NCI-H2029 (cell line): ENCODE results near the gene ALDH1A3.
"Not testable (repeated sequence)": the region's sequence is repeated elsewhere in the genome, so short reads cannot be mapped to it uniquely, and the experiment has no call there.

Experiments
- DNase-seq: peaks from one replicate; lab custom pipeline; 2025; lab: John Stamatoyannopoulos, UW

ALDH1A3 gene

GRCh38 chr15:100879464-100880138, at the start of gene ALDH1A3:
TSS of gene ALDH1A3 (plus strand) at chr15:100879831. CDS start at chr15:100879908, 77 bp downstream.
- no peak for DNase-seq

DNA sequence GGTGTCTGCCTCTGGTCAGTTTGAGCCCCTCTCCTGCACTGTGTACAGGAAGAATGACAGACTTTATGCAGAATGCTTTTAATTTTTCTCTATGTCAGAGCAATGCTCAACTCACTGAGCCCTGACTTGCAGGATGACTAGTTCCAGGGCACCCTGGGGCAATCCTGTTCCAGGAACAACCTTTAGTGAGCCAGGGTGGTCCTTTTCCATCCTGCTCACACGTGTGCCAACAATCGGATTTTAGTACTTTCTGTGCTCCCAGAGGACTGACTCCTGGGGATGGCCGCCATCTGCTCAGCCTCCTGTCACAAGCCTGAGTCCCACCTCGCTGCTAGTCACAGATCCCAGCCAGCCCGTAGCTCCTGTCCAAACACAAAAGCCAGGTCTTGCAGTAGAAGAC, 48.2 kb upstream of the ALDH1A3 start:
- no peak for DNase-seq

GRCh38 chr15:100832149-100832942, 47.3 kb upstream of the ALDH1A3 start:
- no peak for DNase-seq

DNA sequence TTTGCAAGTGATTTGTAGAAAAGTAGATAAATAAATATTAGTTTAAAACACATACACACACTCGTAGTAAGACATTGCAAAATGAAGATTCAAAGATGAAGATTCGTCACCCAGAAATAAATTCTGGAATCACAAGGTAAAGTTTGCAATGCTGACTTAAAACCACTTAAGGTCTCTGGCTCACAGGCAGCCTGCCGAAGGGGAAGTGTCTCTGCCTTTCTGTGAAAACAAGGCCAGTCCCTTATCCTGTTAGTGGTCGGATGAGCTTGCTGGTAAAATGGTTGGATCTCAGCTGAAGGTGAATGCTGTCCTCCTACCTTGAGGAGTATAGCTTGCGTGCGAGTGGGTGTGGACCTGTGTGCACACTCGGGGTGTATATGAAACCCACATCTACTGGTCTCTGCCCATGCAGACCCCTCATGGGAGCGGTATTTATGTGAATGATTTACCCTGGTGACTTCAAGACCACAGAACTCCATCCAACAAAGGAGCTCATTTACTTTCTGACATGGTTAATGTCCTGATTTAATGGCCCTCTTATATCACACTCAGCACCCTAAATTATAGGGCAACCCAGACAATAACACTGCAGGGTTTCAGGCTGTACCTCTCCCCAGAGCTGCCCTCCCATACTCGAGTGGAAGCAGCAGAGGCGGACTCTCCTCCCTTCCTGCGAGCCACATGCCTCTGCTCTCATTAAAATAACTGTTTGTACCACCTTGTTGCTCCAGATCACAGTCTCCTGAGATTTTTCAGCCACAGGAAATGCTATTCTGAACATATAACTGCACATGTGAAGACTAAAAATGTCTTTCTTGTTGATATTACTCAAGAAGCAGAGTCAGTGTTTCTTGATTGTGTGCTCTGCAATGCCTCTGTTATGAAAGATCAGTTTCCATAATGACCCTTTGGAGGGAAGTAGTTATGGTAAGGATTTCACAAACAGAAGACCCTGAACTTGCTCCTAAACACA, 45.9 kb upstream of the ALDH1A3 start:
- DNase-seq, result no peak

GRCh38 chr15:100834731-100835130, 44.9 kb upstream of the ALDH1A3 start:
- DNase-seq, result no peak

DNA sequence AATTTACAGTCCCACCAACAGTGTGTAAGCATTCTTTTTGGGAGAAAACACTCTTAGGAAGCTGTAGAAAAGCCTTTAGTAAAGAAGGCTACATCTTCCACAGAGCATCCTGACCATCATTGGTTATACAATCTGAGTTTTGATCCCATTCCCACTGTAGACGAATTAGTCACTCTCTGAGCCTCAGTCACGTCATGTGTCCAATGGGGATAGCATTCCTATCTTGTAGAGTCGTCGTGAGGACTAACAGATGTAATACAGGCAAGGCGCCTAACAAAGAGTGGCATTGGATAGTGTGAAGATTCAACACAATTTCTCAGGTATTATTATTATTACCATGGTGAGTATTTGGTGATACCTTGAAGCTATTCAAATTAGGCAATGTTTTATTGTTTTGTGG, 44.0 kb upstream of the ALDH1A3 start:
- no peak for DNase-seq

DNA sequence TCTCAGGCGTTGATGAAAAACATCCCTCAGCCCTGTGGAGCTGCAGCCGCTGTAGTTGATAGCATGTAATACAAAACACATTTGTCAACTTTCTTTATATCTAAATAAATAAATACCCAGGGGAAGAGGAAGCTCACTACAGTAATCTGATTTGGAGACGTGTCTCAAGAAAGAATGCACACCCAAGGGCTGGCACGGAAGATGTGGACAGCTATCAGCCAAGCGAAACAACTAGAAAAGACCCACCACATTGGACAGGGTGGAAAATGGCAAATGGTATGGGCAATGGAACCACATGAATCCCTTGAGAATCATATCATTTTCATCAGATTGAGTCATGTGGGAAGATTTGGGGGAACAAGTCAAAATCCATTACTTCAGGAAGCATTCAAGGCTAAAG, 43.1 kb upstream of the ALDH1A3 start:
- DNase-seq, result no peak

GRCh38 chr15:100841426-100841825, 38.2 kb upstream of the ALDH1A3 start:
- no peak for DNase-seq

GRCh38 chr15:100842756-100843730, 36.6 kb upstream of the ALDH1A3 start:
- DNase-seq, result no peak

DNA sequence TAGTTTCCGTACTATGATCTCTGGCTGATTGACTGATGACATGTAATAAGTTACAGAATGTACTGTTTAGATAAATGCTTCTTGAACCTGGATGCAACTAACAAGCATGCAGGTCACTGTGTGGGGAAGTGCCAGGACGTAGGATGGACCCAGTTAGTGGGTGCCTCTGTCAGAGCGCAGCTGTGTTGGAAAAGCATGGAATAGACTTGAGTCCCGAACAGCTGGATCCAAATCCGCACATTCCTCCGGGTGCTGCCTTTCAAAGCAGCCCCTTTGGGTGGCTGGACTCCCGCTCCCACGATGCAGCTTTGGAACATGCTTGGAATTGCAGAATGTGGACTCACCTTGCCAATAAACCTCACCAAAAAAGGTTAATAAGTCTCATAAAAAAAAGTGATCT, 35.5 kb upstream of the ALDH1A3 start:
- no peak for DNase-seq

- DNase-seq, result no peak
Measured at GRCh38 chr15:100844778-100845177, 34.9 kb upstream of the ALDH1A3 start.

GRCh38 chr15:100847194-100847593, 32.4 kb upstream of the ALDH1A3 start:
- DNase-seq, result no peak

- no peak for DNase-seq
Measured at GRCh38 chr15:100849021-100849854, 30.4 kb upstream of the ALDH1A3 start.

DNA sequence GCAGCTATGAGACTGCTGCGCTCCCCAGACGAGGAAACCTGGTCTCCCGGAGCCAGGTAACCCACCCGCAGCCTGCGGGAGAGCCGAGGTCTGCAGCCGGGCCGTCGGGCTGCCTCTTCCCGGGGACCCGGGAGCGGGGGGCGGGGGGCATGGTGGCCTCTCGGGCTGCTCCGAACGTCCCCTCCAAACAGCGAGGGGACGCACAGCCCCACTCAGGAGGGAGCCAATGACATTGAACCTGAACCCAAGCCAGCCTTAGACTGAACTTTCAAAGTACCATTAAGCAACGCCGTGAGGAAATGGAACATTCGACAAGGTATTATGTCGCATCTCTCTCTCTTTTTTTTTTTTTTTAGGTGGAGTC, 29.8 kb upstream of the ALDH1A3 start:
- DNase-seq, result no peak

- DNase-seq, result not testable (repeated sequence)
Measured at GRCh38 chr15:100851428-100852015, 28.1 kb upstream of the ALDH1A3 start.

DNA sequence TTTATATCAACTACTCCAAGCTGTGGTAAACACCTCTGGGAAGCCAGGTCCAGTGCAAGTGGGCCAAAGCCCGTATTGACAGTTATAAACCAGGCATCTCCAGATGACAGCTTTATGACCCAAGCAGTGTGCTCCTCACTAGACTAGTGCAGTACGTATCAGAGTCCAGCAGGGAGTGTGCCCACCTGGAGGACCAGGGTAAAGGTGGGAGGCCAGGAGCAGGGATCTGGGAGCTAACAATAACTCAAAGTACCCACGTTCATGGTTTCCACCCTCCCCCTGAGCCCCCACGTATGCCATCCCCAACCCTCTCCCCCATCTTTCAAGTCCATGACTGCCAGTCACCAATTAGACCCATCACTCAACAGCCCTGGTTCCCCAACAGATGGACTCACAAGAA, 27.0 kb upstream of the ALDH1A3 start:
- DNase-seq, result no peak

DNA sequence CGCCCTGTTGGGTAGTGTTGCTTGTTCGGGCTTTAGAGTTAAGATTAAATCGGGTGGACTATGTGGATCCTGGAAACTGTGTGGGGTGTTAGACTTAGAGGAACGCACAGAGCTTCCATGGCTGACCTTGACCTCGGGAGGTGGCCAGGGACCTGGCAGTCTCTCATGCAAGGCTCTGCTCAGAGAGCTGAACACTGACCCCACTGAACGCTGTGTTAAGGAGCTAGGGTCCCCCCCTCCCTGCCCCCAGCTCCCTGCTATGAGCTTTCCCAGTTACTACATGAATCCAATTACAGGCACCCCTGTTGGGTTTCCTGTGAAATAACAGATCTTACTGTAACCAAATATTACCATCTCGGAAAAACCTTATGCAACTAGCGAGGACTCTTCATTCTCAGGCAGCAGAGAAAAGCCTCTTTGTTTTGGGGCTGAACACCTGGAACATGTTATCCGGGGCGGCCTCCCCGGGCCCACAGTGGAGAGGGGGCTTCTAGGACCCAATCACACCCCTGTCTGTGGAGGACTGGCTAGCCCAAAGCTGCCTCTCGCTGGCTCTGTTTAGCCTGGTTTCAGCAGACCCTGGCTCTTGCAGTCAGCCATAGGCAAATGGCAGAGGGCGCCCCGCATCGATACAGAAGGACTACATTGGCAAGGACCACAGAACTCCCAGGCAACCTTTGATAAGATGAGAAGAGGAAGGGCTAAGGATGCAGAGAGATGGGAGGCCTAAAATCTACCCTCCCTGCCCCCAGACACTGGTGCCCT, 25.8 kb upstream of the ALDH1A3 start:
- no peak for DNase-seq

DNA sequence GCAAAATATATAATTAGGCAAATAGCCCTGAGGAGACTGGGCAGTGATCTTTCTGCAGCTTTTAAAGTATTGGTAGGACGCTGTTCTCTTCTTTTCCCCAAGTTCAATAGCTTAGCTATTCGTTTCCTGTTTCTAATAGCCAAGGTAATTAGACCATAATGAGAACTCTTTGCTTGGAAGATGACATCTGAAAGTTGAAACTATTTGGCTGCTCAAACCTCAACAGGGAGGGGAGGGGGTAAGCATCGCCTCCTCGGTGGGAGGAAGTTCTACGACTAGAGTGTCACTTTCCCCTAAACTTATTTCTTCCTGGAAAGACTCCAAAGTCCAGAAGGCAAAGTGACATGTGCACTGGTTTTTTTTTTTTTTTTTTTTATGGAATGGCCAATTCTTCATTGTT, 22.8 kb upstream of the ALDH1A3 start:
- DNase-seq, result no peak

DNA sequence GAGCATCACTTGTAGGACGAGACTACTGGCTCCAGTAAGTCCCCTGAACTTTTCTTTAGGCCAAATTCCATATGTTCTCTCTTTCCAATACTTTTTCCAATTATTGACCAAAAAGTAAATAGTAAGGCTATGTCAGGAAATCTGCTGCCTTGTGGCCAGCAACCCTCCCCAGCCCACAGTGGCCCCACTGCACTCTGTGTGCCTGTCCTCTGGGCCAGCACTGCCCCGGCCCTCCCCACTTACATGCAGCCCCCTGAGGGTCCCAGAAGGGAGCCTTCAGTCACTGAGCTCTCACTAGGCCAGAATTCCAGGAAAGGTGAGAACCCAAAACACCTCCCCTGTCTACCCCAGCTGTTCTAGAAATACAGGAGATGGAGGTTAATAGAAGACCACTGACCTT, 21.3 kb upstream of the ALDH1A3 start:
- no peak for DNase-seq
